Stimulated activated CD8-positive, alpha-beta memory T cell treated with anti-CD3 and anti-CD28 coated beads, Interleukin-12 subunit alpha, Interleukin-12 subunit beta, amount 100 ng/mL, for 1 hour (primary cell): ENCODE measurements around the gene CCNK.

Experiments
- DNase-seq: peaks from one replicate; pipeline ENCODE4 v3.0.0-alpha.2; 2020; ENCODE audit warnings: low read depth

CCNK gene

DNA sequence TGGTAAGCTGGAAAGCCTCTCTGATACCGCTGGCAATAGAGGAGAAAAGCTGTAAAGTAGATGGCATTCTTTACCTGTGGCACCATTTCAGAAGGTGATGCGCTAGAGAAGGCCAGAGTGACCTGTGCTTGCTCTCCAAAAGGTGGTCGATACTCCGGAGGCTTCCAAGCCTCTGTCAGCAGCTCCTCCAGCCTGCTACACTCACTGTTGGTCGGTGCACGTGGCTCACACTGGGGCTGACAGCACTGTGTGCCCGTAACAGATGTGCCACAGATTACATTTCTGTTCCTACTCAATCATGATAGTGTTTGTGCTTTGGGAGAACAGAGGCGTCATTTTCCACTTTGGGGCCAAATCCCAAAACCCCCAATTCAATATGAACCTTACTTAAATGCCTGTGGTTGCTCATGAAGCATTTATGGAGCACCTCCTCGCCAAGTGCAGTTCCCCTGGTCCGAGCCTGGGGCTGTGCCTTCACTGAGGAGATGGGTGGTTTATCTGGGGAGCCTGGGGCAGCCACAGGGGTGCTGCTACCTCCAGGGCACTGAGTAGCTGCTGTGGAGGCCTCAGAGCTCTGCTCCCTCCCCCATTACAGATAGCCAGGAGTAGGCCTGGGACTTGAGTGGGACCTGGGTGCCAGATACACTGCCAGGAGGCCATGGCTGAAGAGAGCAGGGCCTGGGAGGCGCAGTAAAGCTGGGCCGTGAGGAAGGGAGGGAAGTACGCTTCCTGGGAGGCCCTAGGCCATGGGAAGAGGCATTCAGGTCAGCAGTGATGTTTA lies 26.8 kb downstream of the CCNK start:
- no peak for DNase-seq

- DNase-seq: no peak
Measured at GRCh38 chr14:99508896-99509629, 27.9 kb downstream of the CCNK start.

DNA sequence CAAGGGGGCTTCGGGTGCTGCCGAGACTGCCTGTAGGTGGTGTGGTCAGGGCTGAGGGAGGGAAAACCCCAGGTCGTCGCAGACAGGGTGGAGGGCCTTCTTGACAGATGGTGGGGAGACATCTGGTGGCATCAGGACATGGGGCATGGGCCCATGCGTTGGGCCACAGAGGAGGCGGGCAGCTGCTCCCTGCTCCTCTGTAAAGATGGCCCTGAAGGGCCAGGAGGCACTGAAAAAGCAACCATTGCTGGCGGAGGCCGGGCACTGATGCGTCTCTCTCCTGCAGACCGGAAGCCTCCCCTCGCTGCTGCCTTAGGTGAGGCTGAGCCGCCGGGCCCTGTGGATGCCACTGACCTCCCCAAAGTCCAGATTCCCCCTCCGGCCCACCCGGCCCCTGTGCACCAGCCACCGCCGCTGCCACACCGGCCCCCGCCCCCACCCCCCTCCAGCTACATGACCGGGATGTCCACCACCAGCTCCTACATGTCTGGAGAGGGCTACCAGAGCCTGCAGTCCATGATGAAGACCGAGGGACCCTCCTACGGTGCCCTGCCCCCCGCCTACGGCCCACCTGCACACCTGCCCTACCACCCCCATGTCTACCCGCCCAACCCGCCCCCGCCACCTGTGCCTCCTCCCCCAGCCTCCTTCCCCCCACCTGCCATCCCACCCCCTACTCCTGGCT lies 28.8 kb downstream of the CCNK start:
- DNase-seq: no peak

GRCh38 chr14:99510556-99511139 lies 29.4 kb downstream of the CCNK start:
- no peak for DNase-seq

DNA sequence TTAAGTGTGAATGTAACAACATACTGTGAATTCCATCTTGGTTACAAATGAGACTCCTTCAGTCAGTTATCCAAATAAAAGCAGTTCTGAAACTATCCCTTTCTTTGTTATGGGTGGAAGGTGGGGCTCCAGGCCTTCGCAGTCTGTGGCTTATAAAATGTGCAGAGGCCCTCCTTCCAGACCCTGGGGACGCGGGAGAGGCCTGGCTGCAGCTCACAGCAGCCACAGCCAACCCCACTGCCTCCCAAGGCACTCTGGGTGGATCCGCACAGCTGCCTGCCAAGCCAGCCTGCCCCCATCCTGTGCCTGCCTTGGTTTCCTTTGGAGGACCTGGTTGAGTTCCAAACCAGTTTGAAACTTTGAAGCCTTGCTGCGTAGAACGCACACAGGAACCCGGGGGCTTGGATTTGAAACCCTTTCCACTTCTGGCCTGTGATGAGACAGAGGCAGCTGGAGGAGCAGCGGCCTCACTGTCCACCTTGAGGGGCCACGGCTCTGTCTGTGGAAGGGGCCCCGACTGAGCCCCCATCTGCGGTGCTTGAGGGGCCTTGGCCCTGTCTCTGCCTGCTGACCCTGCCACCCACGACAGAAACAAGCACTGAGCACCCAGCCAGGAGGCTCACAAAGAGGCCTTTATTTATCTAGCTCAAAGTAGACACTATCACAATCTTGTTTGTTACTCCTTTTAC lies 30.4 kb downstream of the CCNK start:
- no peak for DNase-seq

DNA sequence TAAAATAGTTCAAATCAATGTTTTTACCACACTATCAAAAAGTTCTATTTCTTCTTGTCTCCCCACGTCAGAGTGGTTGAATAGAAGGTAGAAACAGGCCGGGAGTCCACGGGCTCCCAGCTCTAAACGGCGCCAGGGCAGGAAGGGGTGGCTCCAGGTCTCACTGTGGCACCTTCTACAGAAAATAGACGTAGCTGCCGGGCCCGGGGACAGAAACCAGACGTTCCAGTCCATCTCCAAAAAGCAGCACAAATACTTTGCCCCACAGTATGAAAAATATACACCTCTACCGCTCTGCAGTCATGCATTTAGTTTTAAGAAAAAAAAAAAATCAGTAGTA lies 30.9 kb downstream of the CCNK start:
- DNase-seq: no peak

DNA sequence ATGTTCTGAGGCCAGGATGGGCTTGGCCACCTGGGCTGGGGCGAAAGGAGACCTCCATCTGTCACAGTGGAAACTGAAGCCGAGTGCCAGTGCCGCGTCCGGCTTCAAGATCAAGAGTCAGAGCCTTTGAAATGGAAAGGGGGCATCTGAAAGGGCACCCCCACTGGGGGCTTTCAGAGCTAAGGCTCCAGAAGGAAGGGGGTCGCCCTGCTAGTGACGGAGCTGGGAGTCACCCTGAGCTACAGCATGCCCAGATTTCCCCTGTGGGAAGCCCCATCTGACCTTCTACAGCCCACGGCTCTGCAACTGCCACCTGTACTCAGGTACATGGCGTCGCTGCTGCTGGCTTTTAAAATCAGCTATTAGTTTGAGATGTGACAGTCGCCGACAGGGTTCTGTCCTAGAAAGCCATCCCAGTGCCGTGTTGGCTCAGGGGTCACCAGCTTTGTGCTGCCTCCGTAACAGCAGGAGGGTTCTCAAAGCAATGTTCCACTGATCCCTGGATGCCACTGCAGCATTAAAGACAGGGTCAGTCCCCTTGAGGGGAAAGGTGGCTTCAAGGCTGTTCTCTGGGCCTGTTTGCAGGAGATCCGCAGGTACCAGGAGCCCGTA lies 31.5 kb downstream of the CCNK start:
- DNase-seq: no peak

- no peak for DNase-seq
Measured at GRCh38 chr14:99513183-99513694, 32.0 kb downstream of the CCNK start.

- no peak for DNase-seq
Measured at GRCh38 chr14:99513946-99514551, 32.8 kb downstream of the CCNK start.

- DNase-seq: no peak
Measured at GRCh38 chr14:99514552-99515300, 33.5 kb downstream of the CCNK start.

DNA sequence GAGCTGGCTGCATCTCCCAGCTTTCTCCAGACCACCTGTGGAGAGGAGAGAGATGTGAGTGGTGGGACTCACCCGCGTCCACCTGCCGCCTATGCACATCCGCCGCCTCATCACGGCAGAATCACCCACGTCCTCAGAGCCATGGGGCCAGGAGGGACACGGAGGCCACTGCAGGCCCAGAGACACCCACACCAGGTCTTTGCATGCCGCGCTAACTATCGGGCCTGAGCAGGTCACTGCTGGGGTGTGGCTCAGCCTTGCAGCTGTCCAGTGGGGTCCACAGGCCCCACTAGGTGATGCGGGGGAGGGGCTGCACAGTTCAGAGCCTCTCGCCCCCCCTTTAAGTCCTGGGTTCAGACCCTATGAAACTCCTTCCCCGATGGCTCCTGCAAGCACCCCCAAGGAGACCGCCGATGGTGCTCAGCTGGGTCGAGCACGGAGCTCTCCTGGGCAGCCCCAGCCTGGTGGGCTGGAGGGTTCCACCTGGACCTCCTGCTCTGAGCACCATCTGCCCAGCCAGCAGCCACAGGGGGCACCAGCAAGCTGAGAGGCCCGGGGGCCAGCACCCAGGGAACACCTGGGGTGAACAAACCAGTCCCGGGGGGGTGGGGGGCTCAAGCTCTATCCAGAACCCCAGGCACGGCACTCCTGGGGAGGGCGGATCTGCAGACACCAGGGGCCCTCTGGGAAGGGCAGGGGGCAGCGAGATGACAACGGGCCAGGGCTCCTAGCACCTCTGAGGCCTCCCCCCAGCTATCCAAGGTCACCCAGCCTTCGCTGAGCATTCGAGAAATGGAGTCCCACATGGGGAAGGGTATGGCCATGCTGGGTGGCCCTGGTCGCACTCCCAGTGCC lies 34.3 kb downstream of the CCNK start:
- DNase-seq: no peak

DNA sequence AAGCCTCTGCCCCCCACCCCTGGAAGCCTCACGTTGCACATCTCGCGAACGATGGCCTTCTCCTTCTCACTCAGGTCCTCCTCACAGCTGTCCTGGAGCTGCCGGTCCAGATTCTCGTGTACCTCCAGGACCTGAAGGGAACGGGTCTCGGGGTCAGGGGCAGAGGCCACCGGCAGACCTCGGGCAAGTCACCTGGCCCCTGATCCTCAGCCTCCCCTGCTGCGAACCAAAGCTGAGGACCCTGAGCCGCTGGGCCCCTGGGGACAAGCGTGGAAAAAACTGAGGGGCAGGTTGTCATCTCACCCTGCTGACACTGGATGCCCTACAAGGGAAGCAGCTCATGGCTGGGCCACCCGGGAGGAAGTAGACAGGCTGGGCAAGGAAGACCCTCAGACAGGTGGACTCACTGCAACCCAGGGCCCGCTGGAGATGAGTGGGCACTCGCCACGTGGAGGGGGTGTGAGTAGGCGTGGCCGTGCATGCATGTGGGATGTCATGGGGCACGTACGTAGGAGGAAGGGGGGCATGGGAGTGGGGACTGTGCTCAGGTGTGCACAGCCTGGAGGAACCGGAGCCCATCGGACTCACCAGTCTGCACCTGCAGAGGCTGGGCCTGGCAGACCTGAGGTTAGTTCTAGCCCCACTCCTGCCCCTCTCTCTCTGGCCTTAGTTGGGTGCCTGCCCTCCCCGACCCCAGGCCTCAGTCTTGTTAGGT lies 35.1 kb downstream of the CCNK start:
- DNase-seq: no peak

DNA sequence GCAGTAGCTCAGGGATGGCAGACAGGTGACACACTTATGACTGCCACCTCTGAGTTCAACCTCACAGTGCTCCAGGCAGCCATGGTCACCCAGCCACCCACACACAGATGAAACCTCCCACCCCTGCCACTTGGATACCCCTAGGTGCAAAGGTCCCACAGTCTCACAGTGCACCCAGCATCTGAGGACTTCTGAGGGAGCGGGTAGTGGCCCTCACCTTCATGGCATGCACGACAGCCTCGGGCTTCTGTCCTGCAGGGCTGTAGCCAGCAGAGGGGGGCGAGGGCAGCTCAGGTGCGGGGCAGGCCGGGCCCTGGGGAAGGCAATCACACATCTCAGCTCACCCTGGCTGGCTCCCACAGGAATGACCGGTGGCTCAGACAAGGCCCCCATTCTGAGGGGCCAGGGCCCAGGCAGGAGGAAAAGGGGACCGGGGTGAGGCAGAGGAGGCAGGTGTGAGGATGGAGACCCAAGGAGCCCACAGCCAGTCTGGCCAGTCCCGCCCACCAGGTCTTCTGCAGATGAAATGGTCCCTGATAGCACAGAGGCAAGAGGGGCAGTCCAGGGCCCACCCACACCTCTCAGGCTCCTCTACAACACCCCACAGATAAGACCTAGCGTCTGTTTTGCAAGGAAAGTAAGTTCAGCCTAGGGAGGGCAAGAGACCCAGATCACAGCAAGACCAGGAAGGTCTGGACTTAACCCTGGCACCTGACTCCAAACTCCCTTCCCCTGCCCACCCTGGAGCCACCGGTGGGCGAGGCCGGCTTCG lies 35.8 kb downstream of the CCNK start:
- no peak for DNase-seq

DNA sequence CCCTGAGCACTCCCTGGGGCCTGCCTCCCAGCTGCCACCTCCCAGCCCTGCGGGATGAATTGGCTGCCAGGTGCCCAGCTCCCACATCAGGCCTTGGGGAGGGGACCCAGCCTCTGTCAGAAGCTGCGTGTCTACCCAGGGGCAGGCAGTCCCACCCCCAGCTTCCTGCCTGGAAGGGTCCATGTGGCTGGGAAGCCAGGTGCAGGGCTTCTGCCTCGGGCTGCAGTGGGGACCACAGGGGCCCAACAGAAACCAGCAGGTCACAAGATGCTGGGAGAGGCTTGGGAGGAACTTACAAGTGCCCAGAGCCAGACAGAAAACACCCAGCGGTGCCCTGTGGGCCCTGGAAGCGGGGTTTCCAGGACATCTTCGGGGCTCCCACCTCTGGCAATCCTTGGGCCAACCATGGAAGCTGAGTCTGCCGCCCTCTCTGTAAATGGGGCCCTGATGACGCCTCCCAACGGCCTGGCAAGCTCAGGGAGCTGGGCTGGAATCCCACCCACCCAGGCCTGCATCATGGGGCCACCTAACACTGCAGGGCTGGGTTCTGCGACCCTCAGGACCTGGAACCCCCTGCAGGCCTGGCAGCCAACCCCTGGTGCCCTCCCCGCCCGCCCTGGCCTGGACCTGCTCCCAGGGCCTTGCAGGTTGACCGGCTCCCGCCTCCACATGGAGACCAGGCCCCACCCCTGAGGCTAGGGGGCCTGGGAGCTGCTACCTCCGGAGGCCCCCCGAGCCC lies 36.6 kb downstream of the CCNK start:
- DNase-seq: no peak

- DNase-seq: peak; percentile 71
Measured at GRCh38 chr14:99518441-99519346, 37.5 kb downstream of the CCNK start.

GRCh38 chr14:99519347-99519881 lies 38.2 kb downstream of the CCNK start:
- no peak for DNase-seq
